Occipital lobe (tissue), 2 donors: Measurements from ENCODE around the gene PDE11A. TPM values are rescaled to one million over a fixed set of nuclear protein-coding genes. Genes with fewer than 3 reads are reported as not detected.
A peak's percentile ranks its signal among the peaks of the same experiment; 100 is the strongest.

Source experiments
- DNase-seq: peaks from one replicate; lab custom pipeline; 2025; lab: John Stamatoyannopoulos, UW
- total RNA-seq: library from RNA; depleted of rRNA; stranded (reverse); fragments of >200 nt; gene quantifications from one replicate; pipeline ENCODE4 v1.2.3, GENCODE V29; 2014

PDE11A gene
- total RNA-seq, 1 donor from 2014 or later, result 1.7 TPM

DNA sequence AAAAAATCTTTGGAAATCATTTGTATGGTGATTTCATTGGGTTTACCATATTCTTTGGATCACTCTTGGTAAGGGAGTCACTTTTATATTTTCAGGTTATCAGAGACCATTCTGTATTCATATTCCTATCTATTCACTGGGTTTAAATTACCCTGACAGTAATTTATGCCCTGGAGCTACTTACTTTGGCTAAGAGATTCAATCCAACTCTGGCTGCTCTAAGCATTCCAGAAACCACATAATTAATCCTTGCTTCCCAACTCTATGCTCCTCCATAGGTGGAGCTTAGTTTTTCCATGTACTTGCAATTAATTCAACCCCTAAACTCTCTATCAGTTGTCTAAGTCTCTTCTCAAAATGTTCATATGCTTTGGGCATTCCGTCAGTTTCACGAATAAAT, 343.7 kb downstream of the PDE11A start:
- no peak for DNase-seq

DNA sequence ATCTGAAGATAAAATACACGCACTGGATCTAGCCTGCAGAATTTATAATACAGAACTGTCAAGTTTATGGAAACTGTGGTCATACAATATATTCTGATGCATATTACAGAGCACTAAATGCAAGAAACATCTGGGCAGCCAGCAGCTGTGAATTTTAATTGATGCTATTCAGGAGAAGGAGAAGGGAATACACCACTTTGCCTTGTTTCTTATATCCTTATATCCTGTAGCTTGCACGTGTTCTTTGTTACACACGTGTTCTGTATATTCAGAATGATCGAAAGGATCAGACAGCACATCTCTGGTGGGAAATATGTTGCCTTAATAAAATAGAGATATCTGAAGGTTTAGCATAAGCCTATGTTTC, 344.2 kb downstream of the PDE11A start:
- DNase-seq, result no peak

DNA sequence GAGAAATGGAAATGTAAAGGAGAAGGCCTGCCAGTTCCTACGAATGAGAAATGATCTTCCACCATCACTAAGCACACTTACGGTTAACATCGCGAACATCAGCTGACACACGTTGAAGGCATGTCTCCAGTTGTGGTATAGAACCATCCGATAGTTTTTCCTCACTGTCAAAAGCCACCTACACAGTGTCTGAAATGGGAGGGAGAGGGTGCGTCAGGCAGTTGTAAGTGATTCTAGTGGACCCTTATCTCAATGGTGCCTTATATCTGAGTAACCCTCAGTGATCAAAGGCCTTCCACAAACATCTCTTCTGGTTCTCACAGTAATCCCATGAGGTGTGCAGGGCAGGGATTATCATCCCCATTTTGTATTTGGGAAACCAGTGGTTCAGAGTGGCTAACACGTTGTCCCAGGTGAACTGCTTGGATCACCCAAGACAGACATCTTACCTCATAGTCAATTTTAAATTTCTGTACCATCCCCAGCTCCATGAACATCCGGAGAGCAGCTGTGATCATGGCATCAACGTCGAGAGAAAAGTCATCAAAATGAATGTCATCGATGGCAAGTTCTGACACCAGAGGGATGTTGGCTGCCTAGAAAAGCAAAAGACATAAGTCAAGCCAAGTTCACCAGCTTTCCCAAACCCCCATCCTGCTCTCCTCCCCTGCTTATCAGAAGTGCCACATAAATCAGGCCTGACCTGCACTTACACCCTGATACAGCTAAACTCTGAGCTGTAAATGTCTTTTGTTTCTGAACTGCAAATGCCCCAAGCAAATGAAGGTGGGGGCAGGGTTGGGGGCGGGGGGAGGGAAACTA, 344.8 kb downstream of the PDE11A start:
- no peak for DNase-seq

DNA sequence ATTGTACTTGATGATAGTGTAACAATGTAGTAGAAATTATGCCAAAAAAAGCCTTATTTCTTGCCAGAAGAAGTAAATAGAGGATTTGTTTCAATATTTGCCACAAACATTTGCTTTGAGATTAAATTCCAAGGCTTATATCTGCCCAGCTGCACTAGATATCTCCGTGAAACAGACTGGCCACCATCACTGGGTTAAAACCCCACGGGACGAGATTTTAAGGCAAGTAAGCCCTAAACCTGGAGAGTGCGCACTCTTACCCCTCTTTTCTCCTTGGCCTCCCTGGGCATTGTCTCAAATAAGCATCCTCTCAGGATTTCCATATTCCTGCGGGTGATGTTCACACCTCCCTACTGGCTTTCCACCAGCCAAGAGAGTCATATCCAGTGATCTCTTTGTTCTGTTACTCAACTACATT, 345.6 kb downstream of the PDE11A start:
- no peak for DNase-seq

DNA sequence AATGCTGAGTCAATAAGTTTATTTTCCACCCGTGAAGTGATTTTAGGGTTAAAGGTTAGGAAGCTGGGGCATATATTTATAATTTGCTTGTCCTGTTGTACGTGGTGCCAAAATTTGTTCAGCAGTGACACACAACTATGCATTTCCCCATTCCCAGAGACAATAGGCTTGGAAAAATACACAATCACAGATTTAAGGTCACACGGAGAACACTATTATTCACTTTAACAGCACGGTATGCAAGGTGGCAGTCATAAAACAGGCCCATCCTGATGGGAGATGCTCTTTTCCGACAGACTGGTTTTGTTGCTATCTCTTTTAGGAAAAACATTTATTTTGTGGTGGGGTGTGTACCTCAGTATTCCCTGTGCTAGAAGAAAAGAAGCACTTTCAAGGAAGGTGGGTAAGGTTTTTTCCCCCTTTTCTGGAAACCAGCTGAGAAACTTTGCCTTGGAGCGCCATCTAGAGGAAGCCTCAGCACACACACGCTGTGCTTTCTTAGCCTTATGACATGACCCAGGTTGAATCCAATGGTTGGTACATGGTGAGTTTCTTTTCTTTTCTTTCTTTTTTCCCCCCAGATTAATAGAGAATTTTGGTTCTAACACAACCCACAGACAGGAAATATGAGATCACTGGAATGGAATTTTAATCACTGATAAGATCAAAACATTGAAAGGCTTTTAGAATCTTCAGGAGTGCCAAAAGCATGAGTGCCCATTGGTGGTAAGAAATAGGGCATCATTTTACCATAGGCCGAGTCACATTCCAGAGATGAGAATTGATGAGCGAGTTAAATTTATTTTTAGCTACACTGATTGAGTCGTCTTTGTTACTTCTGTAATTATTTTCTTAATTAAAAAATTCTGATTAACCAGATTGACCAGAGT, 347.9 kb downstream of the PDE11A start:
- peak; percentile 11 for DNase-seq

DNA sequence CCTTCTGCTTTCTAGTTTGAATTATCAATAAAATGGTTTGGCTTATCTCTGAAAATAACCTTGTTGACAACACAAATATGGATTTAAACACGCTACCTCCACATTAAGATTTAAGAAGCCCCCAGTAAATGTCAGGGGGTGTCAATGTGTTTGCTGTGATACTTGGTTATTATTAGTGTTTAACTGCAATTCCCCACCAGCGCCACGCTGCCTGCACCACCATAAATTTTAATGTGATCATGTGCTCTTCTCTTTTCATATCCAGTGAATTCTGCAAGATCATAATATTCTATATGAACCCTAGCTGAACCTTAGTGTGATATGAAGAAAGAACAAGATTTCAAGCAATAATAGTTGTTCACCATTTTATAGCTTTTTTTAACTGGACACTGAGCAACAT, 349.3 kb downstream of the PDE11A start:
- DNase-seq, result no peak

DNA sequence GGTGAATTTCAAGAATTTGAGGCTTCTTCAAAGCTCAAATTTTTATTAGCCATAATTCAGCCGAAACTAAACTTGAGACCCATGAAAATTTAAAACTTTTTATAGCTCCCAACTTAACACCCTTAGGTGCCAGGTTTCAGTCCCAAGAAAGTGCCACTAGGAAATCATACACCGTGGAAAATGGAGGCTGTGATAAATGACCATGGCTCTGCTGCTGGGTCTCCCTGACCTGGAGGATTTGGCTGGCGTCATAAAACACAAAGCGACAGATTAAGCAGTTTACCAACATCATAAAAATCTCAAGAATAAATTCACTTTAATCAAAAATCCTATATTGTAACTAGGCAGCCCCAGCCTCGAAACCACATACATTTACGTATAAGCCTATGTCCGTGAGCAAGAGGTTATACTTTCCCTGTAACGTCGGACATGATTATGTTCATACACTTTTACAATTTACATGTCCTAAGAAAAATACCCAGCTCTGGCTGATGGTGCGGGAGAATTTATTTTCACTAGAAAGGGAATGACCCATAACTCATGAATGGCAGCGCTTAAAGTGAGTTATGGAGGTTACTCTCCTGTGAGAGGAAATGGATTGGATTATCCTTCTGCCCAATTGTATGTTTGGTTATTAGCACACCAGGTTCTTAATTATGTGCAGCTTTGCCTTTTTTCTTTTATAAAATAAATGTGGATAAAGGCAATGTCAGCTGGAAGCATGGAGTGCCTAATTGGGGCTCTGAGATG, 350.6 kb downstream of the PDE11A start:
- DNase-seq, result no peak

DNA sequence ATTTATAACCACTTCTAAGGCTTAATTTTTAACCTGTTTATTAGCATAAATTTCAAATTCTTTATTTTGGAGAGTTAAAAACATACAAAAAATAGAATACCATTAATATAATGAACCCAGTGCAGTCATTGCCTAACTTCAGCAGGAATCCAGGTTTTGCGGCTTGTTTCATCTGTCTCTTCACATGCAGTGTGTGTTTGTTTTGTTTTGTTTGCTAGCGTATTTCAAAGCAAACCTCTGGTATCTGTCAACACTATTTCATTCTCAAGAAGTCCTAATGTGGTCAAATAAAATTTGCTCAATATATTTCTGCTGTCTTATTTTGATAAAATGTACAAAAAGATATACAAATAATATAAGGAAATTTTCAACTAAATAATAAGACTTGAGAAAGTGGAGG, 351.5 kb downstream of the PDE11A start:
- no peak for DNase-seq

DNA sequence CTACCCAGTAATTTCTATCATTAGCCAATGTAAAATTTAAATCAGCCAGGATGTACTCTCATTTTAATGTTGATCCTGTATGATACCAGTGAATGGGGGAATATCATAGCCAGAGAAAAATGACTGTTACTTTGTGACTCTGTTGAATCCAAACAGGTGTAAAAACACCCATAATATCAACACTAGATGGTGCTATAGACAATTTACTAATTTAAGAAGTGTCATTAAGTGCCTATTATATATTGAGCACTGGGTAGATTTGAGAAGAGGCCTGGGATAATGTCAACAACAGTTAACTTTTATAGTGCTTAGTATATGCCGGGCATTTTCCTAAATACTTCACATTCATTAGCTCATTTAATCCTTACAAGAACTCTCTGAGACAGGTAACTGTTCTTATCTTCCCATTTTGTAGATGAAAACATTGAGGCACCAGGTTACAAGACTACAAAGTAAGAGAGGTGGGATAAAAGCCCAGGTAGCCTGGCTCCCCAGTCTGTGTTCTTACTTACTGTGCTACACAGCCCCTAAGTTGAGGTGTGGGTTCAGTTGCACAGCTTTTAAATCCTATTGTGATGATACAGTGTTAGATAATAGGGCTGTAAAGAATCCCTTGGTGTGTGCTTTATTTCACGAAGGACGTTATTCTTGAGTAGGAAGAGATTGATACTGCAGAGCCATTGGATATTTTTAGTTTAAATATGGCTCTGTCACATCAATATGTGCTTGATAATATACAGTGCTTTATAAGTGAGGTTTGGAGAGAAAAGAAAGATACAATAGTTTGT, 354.6 kb downstream of the PDE11A start:
- DNase-seq, result no peak

DNA sequence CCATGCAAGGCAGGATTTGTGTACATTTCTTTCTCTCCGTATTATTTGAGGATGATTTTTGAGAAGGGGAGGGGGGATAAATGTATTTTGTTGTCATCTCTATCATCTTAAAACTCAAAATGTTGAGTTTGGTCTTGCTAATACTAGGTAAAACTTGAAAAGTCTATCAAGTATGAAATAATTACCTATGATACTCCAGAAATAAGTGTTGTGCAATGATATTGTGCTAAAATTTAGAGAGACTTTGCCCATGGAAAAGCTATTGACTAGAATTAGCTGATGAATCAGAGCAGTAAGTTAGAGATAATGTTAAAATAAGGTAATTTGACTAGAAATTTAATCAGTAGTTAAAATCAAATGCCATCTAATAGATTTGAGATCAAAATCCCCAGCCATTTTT, 356.1 kb downstream of the PDE11A start:
- no peak for DNase-seq

DNA sequence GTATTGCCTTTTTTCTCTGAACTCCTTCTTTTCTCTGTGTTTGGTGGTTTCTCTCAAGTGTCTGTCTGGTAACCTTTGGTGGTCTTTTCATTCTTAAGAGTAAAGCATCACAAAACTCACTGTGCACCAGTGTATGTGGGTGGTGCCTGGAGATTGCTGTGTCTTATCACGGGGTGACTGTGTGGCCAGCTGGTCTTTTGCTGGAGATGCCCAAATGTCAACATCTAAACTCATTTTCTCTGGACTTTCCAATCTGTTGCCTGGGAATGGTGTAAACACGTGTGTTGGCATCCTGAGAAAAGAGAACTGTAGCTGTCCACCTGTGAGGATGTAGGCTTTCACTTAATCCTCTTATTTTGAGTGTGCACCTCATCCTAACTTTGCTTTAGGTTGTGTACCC, 356.8 kb downstream of the PDE11A start:
- no peak for DNase-seq

DNA sequence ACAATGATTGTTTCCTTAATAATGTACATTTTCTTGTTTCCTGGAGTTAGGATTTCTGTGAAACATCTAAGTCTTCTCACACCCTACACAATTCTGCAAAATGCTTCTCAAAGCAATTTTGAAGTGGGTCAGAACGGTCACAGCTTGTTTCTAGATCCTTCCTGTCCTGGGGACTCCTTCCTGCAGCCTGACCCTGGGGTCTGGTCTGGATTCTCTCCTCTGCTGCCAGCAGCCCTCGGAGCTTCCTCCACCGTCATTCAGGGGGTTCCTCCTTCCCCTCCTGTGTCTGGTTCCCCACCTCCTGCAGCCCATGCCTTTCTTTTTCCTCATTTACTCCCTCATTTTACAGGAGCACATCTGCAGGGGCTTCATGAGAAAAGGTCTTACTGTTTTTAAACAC, 357.9 kb downstream of the PDE11A start:
- DNase-seq, result no peak

DNA sequence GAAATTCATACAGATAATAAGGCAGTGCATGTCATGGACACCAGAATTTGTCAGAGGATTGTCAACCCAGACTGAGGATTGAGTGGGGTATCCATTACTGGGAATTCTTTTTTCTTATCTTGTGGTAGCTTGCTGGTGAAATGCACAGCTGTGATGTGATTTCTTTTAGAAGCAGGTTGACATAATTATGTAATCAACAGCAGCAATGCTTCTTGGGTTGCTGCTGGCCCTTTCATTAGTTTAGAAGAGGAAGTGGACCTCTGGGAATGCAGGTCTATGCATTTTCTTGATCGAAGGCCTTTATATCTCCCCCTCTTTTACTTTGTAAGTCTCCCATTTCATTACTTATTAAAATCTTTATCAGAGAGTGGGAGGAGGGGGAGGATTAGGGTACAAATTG, 360.1 kb downstream of the PDE11A start:
- DNase-seq, result no peak

DNA sequence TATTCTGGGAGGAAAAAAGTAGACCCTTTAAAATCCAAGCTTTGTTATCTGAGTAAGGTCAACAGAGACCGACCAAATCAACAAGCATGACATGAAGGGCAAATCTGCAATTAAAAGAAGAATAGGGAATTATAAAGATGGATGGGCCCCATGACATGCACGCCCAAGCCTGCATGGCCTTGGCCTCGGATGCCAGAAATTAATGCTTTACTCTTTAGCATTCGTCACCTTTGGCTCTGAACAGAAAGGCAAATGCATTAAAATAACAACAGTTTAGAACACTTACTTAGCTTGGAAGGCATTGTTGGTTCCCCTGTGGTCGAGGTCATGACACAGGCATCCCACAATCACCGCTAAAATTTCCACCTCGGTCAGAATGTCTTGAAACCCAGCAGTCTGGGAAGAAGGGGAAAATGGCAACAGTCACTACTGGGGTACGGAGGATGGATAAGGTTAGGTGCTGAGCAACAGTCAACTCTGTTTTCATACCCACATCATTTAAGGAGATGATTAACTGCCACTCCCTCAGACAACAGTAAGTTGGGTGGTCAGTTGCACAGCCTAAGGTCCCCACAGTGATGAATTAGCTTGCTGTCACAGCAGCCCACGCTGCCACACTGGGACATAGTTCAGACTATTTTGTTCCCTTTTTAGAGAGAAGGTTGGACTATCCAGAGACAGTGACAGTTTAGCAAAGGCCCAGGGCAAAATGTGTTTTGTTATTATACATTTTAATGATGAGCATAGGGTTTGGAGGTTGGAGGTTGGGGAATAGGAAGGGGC, 360.9 kb downstream of the PDE11A start:
- DNase-seq, result no peak

DNA sequence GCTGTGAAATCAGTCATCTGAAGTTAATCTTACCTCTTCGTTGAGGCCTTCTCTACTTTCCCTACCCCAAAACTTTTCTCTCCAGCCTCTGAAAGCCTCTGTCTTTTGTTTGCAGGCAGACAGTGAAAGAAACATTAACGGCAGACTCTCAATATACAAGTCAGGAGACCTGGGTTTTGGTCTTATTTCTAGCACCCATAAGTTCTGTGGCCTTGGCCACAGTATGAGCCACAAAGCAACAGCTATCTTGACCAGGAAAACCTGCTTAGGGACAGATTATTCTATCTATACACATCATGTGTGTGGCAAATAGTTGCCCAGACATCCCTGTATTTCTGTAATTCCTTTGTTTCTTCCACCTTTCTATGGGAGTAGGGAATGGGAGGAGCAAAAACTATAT, 361.7 kb downstream of the PDE11A start:
- DNase-seq, result no peak

DNA sequence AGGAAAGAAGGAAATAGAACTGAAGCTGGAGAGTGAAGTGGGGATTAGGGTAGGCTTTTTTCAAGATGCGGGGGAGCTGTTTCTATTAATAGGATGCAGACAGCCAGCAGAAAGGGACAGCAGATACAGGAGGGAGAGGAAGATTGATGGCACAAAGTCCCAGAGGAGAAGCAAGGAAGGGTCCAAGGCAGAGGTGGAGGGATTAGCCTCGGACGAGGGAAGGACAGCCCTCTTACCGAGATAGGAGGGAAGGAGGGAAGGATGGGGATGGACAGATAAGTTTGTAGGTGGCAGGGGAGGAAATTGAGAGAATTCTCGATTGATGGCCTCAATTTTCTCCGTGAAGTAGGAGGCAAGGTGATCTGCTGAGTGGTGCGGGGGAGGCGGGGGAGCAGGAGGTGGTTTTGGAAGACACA, 362.6 kb downstream of the PDE11A start:
- no peak for DNase-seq

DNA sequence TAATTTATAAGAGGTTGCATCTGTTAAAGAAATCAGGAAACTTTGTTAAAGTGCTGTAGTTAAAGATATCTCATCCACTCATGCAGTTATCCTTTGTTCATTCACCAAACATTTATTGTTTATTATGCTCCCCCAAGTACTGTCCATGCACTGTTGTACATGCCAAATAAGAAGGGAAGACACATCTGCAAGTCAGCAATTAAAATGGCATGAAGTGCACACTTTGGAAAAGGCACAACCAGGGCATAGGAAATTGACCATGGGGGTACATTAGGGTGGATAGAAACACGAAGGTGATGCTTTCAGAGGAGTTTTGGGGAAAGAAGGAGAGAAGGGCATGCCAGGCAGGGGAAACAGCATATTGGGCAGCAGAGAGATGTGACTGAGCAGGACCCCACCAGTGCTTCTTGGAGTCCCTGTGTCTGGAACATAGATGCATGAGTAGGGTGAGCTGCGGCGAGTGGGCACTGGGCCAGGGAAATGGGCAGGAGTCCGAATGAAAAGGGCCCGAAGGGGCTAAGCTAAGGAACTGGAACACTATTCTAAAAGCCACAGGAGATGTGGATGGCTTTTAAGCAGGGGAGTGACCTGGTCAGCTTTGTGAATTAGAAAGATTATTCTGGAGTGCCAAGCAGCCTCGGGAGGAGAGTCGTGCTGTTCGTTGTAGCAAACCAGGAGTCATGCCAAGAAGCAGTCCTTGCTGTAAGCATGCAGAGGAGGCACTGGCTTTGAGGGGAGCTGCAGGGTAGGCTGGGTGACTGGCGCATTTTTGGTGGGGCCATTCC, 363.7 kb downstream of the PDE11A start:
- DNase-seq, result no peak

DNA sequence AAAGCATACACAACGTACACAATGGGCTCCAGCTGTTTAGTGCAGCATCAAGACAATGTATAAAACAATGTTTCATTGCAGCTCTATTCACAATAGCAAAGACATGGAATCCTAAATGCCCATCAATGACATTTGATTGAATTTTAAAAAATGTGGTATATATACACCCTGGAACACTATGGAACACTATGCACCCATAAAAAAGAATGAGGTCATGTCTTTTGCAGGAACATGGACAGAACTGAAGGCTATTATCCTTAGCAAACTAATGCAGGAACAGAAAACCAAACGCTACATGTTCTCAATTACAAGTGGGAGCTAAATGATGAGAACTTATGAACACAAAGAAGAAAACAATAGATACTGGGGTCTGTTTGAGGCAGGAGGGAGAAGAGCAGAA, 364.5 kb downstream of the PDE11A start:
- DNase-seq, result no peak

DNA sequence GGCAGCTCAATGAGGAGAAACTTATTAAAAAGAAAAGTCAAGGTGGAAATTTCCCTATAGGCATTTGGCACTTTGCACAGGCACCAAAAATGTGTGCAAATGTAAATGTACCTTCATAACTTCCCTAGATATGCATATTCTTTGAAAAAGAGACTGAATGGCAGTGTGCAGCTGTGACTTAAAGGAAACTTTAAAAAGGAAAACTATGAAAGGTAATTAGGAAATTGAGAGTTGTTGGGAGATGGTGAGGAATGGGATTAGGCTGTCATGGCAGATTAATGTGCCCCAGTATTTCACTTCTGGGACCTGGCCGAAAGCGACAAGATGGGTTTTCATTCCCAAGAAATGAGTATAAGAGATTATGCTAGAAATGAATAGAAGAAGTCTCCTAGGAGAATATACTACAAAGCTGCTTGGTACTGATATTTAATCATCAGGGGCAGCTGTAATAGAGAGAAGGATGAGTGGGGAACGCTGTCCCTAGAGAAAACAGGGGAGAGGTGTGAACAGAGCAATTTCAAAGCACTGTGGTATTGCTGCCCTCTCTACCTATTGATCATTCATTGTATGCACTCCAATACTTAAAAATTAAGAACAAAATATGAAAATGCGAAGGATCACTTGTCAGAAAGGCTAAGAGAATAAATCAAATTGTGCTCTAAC, 366.9 kb downstream of the PDE11A start:
- DNase-seq, result no peak
